Stimulated activated CD8-positive, alpha-beta memory T cell treated with anti-CD3 and anti-CD28 coated beads, Interleukin-7, amount 100 ng/mL, for 1 hour (primary cell): ENCODE data around the gene CYP2J2.
"Not testable (repeated sequence)": the region's sequence is repeated elsewhere in the genome, so short reads cannot be mapped to it uniquely, and the experiment has no call there.

Source experiments
- DNase-seq, 2 donors: peaks; one replicate each; pipeline ENCODE4 v3.0.0-alpha.2; 2020; ENCODE audit warnings: low read depth in 2 of 2

CYP2J2 gene

DNA sequence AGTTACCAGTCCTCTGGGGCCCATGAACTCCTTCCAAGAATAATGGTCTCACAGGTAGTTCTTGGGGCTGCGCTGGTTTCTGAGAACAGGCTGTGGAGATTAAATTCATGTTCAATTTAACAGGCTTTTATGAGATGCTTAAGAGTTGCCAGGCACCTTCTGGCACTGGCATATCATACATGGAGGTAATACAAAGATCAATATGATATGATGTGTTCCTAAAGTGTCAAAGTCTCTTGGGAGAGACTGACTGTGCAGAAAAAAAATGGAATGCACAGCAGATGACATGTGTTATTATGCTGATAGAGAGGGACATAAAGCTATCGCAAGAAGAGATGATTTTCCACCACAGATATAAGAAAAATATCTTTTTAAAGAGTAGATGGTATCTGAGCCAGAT lies 6.8 kb downstream of the CYP2J2 start:
- DNase-seq = no peak

- DNase-seq = no peak
These were observed 8.8 kb downstream of the CYP2J2 start for GRCh38 chr1:59917785-59918180.

DNA sequence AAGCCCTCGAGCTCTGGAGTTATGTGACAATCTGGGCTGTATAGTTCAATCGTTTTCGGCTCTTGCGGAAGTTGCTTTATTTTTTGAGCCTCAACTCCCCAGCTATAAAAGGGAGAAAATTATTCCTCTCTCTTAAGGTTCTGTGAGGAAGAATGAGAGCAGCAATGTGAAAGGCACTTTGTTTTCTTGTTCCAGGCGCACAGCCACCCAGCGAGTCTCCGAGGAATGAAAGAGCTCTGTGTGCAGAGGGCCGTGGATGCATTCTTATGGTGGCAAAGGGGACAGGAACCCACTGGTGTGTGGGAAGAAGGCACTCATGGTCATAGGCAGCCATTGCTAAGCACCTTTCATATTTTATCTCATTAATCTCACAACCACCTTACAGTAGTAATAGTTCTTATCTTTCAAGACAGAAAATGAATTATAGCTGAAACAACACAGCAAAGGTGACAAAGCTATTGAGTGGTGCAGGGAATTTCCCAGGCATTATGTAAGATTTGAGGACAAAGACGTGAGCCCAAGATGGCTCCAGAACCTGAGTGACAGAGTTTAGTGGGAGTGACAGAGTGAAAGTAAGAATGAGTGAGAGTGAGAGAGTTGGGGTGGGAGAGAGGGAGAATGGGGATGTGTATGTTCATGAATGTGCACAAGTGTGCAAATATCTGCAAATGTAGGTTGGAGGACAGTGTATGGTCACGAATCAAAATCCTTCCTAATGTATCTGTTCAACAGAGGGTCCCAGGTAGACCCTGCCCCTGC lies 9.4 kb downstream of the CYP2J2 start:
- no peak for DNase-seq

DNA sequence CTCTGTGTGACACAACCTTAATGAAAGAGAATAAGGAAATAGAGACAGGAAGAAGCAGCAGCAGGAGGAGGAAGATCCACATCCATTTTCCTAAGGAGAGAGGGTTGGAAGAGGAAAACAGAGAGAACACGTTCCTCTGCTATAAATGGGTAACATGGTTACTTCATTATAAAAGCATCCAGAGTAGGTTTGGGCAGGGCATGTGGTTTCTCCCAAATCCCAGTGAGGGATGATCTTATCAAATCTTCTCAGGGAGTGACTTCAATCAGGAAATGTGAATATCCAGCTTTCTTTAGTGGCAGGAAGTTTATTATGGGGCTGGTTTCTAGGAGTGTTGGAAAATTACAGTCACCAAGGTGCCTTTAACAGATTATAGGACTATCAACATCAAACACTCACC lies 11.1 kb downstream of the CYP2J2 start:
- no peak for DNase-seq

- DNase-seq = not testable (repeated sequence)
These were observed 11.7 kb downstream of the CYP2J2 start for GRCh38 chr1:59914791-59915286.

- DNase-seq = no peak
These were observed 17.9 kb downstream of the CYP2J2 start for GRCh38 chr1:59908682-59909081.

- DNase-seq = no peak
These were observed 18.5 kb downstream of the CYP2J2 start for GRCh38 chr1:59908084-59908483.

DNA sequence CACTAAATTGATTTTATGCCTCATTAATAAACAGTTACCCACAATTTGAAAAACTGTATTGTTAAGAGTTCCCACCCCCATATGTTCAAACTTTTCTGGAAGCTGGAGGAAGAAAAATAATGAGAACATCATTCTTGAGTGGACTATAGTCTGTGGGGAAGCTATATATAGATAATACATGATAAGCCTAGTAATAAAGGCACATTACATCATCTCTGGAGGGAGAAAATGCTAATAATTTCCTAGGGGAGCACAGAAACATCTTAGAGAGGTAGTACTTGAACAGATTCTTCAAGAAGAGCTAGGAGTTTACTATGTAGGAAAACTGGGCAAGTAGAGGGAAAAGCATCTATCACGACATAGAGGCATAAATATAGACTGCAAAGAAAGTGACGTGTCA lies 19.6 kb downstream of the CYP2J2 start:
- DNase-seq = no peak

- DNase-seq = no peak
These were observed 23.3 kb downstream of the CYP2J2 start for GRCh38 chr1:59903141-59903754.

- DNase-seq = no peak
These were observed 24.7 kb downstream of the CYP2J2 start for GRCh38 chr1:59901770-59902388.

GRCh38 chr1:59900640-59901039 lies 25.9 kb downstream of the CYP2J2 start:
- no peak for DNase-seq

DNA sequence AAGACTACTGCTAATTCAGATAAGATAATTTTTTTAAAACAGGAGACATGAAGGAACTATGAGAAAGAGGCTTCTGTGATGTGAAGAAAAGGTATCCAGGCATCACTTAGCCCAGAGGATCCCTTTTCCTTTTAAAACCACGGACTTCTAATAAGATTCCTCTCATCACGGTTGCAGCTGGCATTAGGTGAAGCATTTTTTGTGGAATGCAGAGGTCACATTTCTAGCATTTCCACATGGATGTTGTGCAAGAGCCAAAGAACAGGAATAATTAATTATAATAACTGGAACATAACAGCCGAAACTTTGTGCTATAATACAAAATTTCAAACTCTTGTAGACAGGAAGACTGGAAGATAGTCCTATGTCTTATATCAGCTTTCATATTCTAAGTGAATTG lies 27.6 kb downstream of the CYP2J2 start:
- DNase-seq = no peak

GRCh38 chr1:59897165-59897564 lies 29.4 kb downstream of the CYP2J2 start:
- DNase-seq = no peak

- no peak for DNase-seq
These were observed 33.4 kb downstream of the CYP2J2 start for GRCh38 chr1:59892841-59893811.

- DNase-seq = no peak
These were observed 41.3 kb downstream of the CYP2J2 start for GRCh38 chr1:59885160-59885832.

GRCh38 chr1:59880735-59881134 lies 45.8 kb downstream of the CYP2J2 start:
- no peak for DNase-seq

GRCh38 chr1:59879996-59880505 lies 46.5 kb downstream of the CYP2J2 start:
- DNase-seq = no peak

DNA sequence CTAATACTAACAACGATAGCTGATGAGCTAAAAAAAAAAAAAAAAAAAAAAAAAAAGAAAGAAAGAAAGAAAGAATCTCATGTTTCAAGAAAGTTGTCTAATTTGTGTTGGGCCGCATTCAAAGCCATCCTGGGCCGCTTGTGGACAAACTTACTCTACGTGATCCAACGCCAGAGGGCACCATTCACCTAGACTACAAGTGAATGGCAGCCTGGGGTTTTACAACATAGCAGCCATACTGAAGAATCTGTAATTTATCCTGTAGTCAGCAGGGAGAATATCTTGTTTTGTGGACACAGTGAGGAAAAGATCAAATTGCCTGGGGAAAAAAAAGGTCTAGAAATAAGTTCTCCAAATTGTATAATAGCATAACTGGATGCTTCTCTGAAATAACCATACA lies 47.0 kb downstream of the CYP2J2 start:
- DNase-seq = peak in 1 of 2 donors; percentile 13

DNA sequence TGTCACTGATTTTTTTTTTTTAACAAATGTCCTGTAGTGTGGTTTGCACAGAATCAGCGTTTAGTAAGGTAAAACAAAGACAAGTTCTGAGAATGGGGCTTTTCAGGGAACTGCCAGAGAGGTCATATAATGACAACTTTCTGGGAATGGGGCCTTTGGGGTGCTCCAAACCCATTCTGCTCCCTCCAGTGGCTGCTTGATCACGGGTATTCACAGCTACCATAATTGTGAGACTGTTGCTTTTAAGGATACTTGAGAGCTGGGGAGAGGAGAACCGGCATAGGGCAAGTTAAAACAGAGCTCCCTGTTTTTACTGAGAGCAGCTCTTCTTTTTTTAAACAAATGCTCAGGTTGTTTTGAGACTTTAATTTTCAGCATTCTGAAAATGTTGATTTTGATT lies 48.2 kb downstream of the CYP2J2 start:
- DNase-seq = no peak

- no peak for DNase-seq
These were observed 49.4 kb downstream of the CYP2J2 start for GRCh38 chr1:59877108-59877682.

GRCh38 chr1:59871746-59872145 lies 54.8 kb downstream of the CYP2J2 start:
- DNase-seq = no peak
